Measurements from ENCODE around the gene ITPK1.

The ITPK1 gene

GRCh38 chr14:93029911-93030508 lies 85.7 kb downstream of the ITPK1 start:
- no peak for DNase-seq (ENCODE audit: low read depth in 1 of 2, low spot score in 1 of 2)

GRCh38 chr14:93029417-93029816 lies 86.3 kb downstream of the ITPK1 start:
- DNase-seq (ENCODE audit: low read depth in 1 of 2, low spot score in 1 of 2) = no peak

- no peak for DNase-seq (ENCODE audit: low read depth in 1 of 2, low spot score in 1 of 2)
These were observed 87.0 kb downstream of the ITPK1 start for GRCh38 chr14:93028724-93029076.

- DNase-seq (ENCODE audit: low read depth in 1 of 2, low spot score in 1 of 2) = no peak
These were observed 87.7 kb downstream of the ITPK1 start for GRCh38 chr14:93027810-93028723.

- no peak for DNase-seq (ENCODE audit: low read depth in 1 of 2, low spot score in 1 of 2)
These were observed 89.4 kb downstream of the ITPK1 start for GRCh38 chr14:93026339-93026738.

- no peak for DNase-seq (ENCODE audit: low read depth in 1 of 2, low spot score in 1 of 2)
These were observed 90.7 kb downstream of the ITPK1 start for GRCh38 chr14:93025055-93025454.

GRCh38 chr14:93024493-93024892 lies 91.2 kb downstream of the ITPK1 start:
- DNase-seq (ENCODE audit: low read depth in 1 of 2, low spot score in 1 of 2) = no peak

GRCh38 chr14:93023802-93024434 lies 91.8 kb downstream of the ITPK1 start:
- no peak for DNase-seq (ENCODE audit: low read depth in 1 of 2, low spot score in 1 of 2)

GRCh38 chr14:93023039-93023438 lies 92.7 kb downstream of the ITPK1 start:
- DNase-seq (ENCODE audit: low read depth in 1 of 2, low spot score in 1 of 2) = no peak

- DNase-seq (ENCODE audit: low read depth in 1 of 2, low spot score in 1 of 2) = no peak
These were observed 95.8 kb downstream of the ITPK1 start for GRCh38 chr14:93019970-93020369.

GRCh38 chr14:93019367-93019843 lies 96.3 kb downstream of the ITPK1 start:
- no peak for DNase-seq (ENCODE audit: low read depth in 1 of 2, low spot score in 1 of 2)

- DNase-seq (ENCODE audit: low read depth in 1 of 2, low spot score in 1 of 2) = no peak
These were observed 97.4 kb downstream of the ITPK1 start for GRCh38 chr14:93018366-93018765.

GRCh38 chr14:93017898-93018297 lies 97.8 kb downstream of the ITPK1 start:
- no peak for DNase-seq (ENCODE audit: low read depth in 1 of 2, low spot score in 1 of 2)

GRCh38 chr14:93017301-93017797 lies 98.4 kb downstream of the ITPK1 start:
- no peak for DNase-seq (ENCODE audit: low read depth in 1 of 2, low spot score in 1 of 2)

GRCh38 chr14:93016275-93016845 lies 99.4 kb downstream of the ITPK1 start:
- DNase-seq (ENCODE audit: low read depth in 1 of 2, low spot score in 1 of 2) = no peak

GRCh38 chr14:93015505-93015904 lies 100.2 kb downstream of the ITPK1 start:
- DNase-seq (ENCODE audit: low read depth in 1 of 2, low spot score in 1 of 2) = no peak

GRCh38 chr14:93015064-93015463 lies 100.7 kb downstream of the ITPK1 start:
- no peak for DNase-seq (ENCODE audit: low read depth in 1 of 2, low spot score in 1 of 2)

GRCh38 chr14:93014058-93015023 lies 101.4 kb downstream of the ITPK1 start:
- DNase-seq (ENCODE audit: low read depth in 1 of 2, low spot score in 1 of 2) = no peak

- DNase-seq (ENCODE audit: low read depth in 1 of 2, low spot score in 1 of 2) = no peak
These were observed 102.6 kb downstream of the ITPK1 start for GRCh38 chr14:93012951-93013719.

GRCh38 chr14:93012506-93012905 lies 103.2 kb downstream of the ITPK1 start:
- DNase-seq (ENCODE audit: low read depth in 1 of 2, low spot score in 1 of 2) = no peak

Measured in activated T-helper 1 cell treated with anti-CD3 and anti-CD28 coated beads, Interleukin-2, amount 50 U/mL, for 16 hours (primary cell).